Vagina (tissue), 2 donors: ENCODE data around the gene NKX1-2.

Source experiments
- POLR2A ChIP-seq, 2 donors: fragments of 450-650 bp; IDR thresholded peaks; one replicate each; pipeline ENCODE4 v1.6.1; 2017; ENCODE audit warnings: antibody characterized with exemption in 2 of 2, mild to moderate bottlenecking in 2 of 2, moderate library complexity in 2 of 2
- POLR2AphosphoS5 ChIP-seq, 2 donors: sonication (generic); formaldehyde crosslinking; IDR thresholded peaks; one replicate each; pipeline ENCODE4 v1.9.0; 2017; ENCODE audit warnings: antibody characterized with exemption in 2 of 2, mild to moderate bottlenecking in 2 of 2, low read depth in 1 of 2; ENCODE audit not compliant: insufficient read depth in 1 of 2
- TF ChIP-seq, protein P1 (sequence below), 3 experiments: fragments of 450-650 bp in 2 of 3; fragments of 200-600 bp in 1 of 3; sonication (generic) in 1 of 3; IDR thresholded peaks; one replicate each; pipeline ENCODE4 v1.5.1; 2017 to 2019; ENCODE audit warnings: antibody characterized with exemption in 3 of 3, mild to moderate bottlenecking in 2 of 3, moderate library complexity in 2 of 3

DNA sequence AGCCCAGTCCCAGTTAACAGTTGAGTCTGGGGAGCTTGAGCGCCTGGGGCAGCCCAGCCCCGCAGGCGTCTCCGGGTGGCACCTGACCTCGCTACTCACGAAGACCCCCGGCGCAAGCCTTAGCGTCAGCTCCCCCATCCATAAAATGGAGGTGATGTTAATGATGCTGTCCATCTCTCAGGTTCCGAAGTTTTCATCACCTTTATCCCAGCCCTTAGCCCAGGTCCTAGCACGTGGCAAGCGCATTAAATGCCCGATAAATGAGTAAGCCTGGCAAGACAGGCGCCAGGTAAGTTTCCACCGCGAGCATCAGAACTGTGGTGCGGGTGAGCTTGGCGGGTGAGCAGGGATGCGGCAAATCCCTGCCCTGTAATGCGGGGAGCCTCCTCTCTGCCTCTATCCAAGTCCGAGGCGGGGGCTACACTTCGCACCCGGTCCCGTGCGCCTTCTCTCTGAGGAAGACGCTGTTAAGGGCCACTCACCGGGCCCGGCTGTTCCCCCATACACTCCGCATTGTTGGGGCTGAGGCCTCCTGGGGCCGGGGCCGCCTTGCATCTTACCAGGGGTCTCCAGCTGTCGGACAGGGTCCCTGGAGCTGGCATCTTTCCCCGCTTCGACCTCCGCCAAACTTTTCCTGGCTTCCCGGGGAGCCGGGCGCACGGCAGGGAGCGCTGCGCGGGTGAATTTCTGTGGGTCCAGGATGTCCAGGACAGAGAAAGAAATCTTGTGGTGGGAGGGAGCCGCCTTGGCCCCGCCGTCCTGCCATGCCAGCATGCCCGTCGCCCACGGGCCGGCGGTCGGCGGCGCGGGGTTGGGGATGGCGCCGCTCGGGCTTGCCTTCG, 444 bp downstream of the NKX1-2 start:
- TF ChIP-seq, protein P1, sequence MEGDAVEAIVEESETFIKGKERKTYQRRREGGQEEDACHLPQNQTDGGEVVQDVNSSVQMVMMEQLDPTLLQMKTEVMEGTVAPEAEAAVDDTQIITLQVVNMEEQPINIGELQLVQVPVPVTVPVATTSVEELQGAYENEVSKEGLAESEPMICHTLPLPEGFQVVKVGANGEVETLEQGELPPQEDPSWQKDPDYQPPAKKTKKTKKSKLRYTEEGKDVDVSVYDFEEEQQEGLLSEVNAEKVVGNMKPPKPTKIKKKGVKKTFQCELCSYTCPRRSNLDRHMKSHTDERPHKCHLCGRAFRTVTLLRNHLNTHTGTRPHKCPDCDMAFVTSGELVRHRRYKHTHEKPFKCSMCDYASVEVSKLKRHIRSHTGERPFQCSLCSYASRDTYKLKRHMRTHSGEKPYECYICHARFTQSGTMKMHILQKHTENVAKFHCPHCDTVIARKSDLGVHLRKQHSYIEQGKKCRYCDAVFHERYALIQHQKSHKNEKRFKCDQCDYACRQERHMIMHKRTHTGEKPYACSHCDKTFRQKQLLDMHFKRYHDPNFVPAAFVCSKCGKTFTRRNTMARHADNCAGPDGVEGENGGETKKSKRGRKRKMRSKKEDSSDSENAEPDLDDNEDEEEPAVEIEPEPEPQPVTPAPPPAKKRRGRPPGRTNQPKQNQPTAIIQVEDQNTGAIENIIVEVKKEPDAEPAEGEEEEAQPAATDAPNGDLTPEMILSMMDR (IDR thresholded peaks at IDR 0.05) = no peak
- no peak for TF ChIP-seq POLR2A (IDR thresholded peaks at IDR 0.05)
- TF ChIP-seq POLR2AphosphoS5 (IDR thresholded peaks at IDR 0.05; ENCODE audit: insufficient read depth in 1 of 2, low read depth in 1 of 2) = no peak
